Rectal smooth muscle tissue (tissue), 1 donor: Measurements from ENCODE around the gene TMEM245.

ENCODE experiments used
- H3K27ac ChIP-seq: one replicate; pipeline ENCODE4 v1.7.0; 2013; ENCODE audit warnings: low read depth, low read length, inconsistent platforms
- H3K27me3 ChIP-seq: one replicate; pipeline ENCODE4 v1.7.0; 2013; ENCODE audit warnings: low read length; ENCODE audit not compliant: control insufficient read depth, insufficient read depth
- H3K36me3 ChIP-seq: one replicate; pipeline ENCODE4 v1.7.0; 2013; ENCODE audit warnings: low read length; ENCODE audit not compliant: control insufficient read depth, insufficient read depth
- H3K4me1 ChIP-seq: one replicate; pipeline ENCODE4 v1.7.0; 2013; ENCODE audit warnings: low read length; ENCODE audit not compliant: control insufficient read depth, insufficient read depth
- H3K4me3 ChIP-seq: one replicate; pipeline ENCODE4 v1.7.0; 2013; ENCODE audit warnings: low read length
- H3K9ac ChIP-seq: one replicate; pipeline ENCODE4 v1.7.0; 2013; ENCODE audit warnings: low read length

Gene TMEM245

DNA sequence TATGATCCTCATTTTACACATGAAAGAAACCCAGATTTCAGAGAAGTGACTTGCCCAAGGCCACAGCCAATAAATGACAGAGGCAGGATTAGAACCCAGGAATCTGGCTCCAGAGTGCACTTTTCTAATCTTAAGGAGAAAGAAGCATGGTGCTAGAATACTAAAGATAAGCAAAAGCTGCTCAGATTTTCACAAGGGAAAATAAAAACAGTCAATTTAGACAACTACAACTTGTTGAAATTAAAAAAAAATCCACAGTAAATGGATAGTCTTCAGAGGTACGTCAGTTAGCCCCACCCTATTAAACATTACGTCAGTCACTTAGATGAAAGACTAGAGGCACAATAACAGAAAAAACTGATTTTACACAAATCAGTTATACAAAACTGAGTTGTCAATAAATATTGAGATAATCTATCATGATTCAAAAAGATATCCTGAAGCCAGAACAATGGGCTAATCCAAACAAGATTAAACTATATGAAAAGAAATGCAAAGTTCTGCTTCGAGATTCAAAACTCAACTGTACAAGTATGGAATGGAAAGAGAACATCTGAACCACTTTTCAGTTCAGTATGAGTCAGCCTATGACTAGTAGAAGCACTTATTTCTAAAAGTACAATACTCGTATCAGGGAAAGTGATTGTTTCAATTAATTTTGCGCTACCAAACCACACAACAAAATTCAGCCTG is 9.3 kb downstream of the TMEM245 start:
- H3K4me1 ChIP-seq, result peaks cover 40% of the 10 kb centered on the region
- no peak overlapping the region for H3K9ac ChIP-seq
- no peaks in the 10 kb centered on the region for H3K36me3 ChIP-seq
- H3K27me3 ChIP-seq, result no peaks in the 10 kb centered on the region
- no peak overlapping the region for H3K4me3 ChIP-seq
- peak overlapping the region; percentile 74 for H3K27ac ChIP-seq

GRCh38 chr9:109109967-109110328 is 9.8 kb downstream of the TMEM245 start:
- Histone ChIP-seq H3K4me1 (peaks cover 40% of the 10 kb centered on the region), H3K4me3 (no peak overlapping the region), H3K27me3 (no peaks in the 10 kb centered on the region), H3K9ac (no peak overlapping the region), H3K36me3 (no peaks in the 10 kb centered on the region), H3K27ac (peak overlapping the region; percentile 74)

DNA sequence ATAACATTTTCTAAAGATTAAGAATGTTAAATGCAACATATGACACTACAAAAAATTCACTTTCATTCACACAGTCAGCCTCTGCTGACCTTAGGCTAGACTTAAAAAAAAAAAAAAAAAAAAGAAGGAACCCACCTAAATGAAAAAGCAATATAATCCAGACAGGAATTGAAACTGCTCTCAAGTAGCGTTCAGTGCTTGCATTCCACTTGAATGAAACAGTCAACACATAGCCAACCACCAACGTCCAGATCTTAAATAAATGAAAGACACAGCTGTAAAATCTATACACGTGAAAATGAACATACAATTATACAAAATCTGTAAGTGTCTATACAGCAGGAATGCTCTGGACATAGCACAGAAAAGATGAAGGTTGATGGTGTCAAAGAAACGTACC is 11.4 kb downstream of the TMEM245 start:
- peaks cover 31% of the 10 kb centered on the region for H3K4me1 ChIP-seq
- no peaks in the 10 kb centered on the region for H3K27me3 ChIP-seq
- no peak overlapping the region for H3K4me3 ChIP-seq
- peak overlapping the region; percentile 65 for H3K27ac ChIP-seq
- H3K9ac ChIP-seq, result no peak overlapping the region
- H3K36me3 ChIP-seq, result peaks cover 4% of the 10 kb centered on the region

- no peak overlapping the region for H3K9ac ChIP-seq
- peaks cover 28% of the 10 kb centered on the region for H3K4me1 ChIP-seq
- H3K36me3 ChIP-seq, result peaks cover 4% of the 10 kb centered on the region
- H3K27me3 ChIP-seq, result no peaks in the 10 kb centered on the region
- peak overlapping the region; percentile 65 for H3K27ac ChIP-seq
- H3K4me3 ChIP-seq, result no peak overlapping the region
These were observed 12.1 kb downstream of the TMEM245 start for GRCh38 chr9:109107402-109108240.

- Histone ChIP-seq H3K4me1 (peaks cover 37% of the 10 kb centered on the region), H3K36me3 (peaks cover 4% of the 10 kb centered on the region), H3K4me3 (no peak overlapping the region), H3K27me3 (no peaks in the 10 kb centered on the region), H3K9ac (no peak overlapping the region), H3K27ac (peak overlapping the region; percentile 53)
These were observed 17.9 kb downstream of the TMEM245 start for GRCh38 chr9:109101810-109102209.

GRCh38 chr9:109101202-109101595 is 18.5 kb downstream of the TMEM245 start:
- H3K4me1 ChIP-seq, result peaks cover 40% of the 10 kb centered on the region
- H3K4me3 ChIP-seq, result peak overlapping the region; percentile 13
- H3K36me3 ChIP-seq, result peaks cover 4% of the 10 kb centered on the region
- H3K9ac ChIP-seq, result no peak overlapping the region
- H3K27ac ChIP-seq, result peak overlapping the region; percentile 53
- H3K27me3 ChIP-seq, result no peaks in the 10 kb centered on the region

GRCh38 chr9:109100543-109101201 is 19.1 kb downstream of the TMEM245 start:
- Histone ChIP-seq H3K27me3 (no peaks in the 10 kb centered on the region), H3K4me1 (peaks cover 42% of the 10 kb centered on the region), H3K27ac (peak overlapping the region; percentile 53), H3K36me3 (peaks cover 4% of the 10 kb centered on the region), H3K4me3 (no peak overlapping the region), H3K9ac (no peak overlapping the region)

GRCh38 chr9:109098960-109099308 is 20.8 kb downstream of the TMEM245 start:
- Histone ChIP-seq H3K36me3 (peaks cover 7% of the 10 kb centered on the region), H3K27ac (peak overlapping the region; percentile 85), H3K4me1 (peaks cover 47% of the 10 kb centered on the region), H3K4me3 (no peak overlapping the region), H3K27me3 (no peaks in the 10 kb centered on the region), H3K9ac (no peak overlapping the region)

DNA sequence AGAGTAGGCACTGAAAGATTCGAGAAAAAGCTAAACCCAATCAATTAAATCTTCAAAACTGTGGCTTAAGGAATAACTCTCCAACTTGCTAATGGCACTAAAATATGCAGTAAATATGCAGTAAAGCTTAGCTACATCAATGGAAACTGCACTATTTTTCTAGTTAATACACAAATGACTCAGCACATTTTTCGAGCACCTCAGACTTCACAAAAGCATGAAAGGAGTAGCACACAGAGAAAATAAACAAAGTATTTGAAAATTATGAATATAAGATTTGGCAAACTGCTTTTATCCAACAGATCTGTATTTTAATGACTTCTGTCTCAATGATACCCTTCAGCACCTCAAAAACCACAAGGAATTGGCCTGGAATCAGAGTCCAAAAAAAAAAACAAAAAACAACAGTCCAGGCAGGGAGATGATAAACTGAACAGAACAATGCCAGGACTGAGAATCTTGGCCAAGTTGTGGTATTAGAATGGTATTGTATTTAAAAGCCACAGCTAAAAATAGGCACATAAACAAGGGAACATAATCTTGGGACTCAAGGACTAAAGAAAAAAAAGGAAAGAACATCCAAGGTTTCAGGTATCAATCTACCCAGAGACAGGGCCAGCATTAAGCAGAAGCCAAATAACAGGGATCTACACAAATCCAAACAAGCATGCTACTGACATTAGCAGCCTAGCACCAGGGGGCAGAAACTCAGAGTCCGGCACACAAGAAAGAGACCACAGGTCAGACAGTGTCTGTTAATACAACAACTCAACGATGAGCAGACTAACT is 21.4 kb downstream of the TMEM245 start:
- Histone ChIP-seq H3K27ac (peak overlapping the region; percentile 85), H3K36me3 (peaks cover 3% of the 10 kb centered on the region), H3K4me1 (peaks cover 47% of the 10 kb centered on the region), H3K27me3 (no peaks in the 10 kb centered on the region), H3K4me3 (no peak overlapping the region), H3K9ac (no peak overlapping the region)

- Histone ChIP-seq H3K36me3 (peaks cover 6% of the 10 kb centered on the region), H3K9ac (no peak overlapping the region), H3K27ac (peak overlapping the region; percentile 25), H3K4me3 (no peak overlapping the region), H3K27me3 (no peaks in the 10 kb centered on the region), H3K4me1 (peaks cover 47% of the 10 kb centered on the region)
These were observed 22.6 kb downstream of the TMEM245 start for GRCh38 chr9:109097146-109097545.

- peak overlapping the region; percentile 4 for H3K27ac ChIP-seq
- H3K4me1 ChIP-seq, result peaks cover 34% of the 10 kb centered on the region
- peaks cover 10% of the 10 kb centered on the region for H3K36me3 ChIP-seq
- H3K27me3 ChIP-seq, result no peaks in the 10 kb centered on the region
- H3K4me3 ChIP-seq, result no peak overlapping the region
- no peak overlapping the region for H3K9ac ChIP-seq
These were observed 24.4 kb downstream of the TMEM245 start for GRCh38 chr9:109095321-109095720.

DNA sequence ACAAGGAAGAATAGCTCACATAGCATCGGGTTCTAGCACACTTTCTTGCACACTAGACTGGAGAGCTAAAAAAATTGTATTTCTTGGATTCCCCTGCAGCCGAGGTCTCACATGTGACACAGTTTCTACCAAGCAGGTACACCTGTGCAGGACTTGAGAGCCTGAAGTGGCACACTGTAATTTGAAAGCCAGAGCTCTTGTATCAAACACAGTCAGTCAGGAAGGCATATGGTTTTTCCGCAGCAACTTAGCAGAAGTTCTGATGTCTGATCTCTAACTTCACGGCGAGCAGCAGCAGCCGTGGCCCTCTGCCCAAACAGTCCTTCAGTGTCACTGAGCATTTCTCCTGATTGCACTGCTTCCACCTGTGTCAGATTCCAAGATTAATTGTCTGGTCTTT is 25.5 kb downstream of the TMEM245 start:
- peaks cover 10% of the 10 kb centered on the region for H3K36me3 ChIP-seq
- H3K27ac ChIP-seq, result no peak overlapping the region
- H3K4me3 ChIP-seq, result no peak overlapping the region
- H3K4me1 ChIP-seq, result peaks cover 27% of the 10 kb centered on the region
- H3K27me3 ChIP-seq, result no peaks in the 10 kb centered on the region
- H3K9ac ChIP-seq, result no peak overlapping the region
